ENCODE data around the gene NFIA.

NFIA gene

GRCh38 chr1:61379693-61380092, 297.3 kb downstream of the NFIA start:
- no peak for DNase-seq

DNA sequence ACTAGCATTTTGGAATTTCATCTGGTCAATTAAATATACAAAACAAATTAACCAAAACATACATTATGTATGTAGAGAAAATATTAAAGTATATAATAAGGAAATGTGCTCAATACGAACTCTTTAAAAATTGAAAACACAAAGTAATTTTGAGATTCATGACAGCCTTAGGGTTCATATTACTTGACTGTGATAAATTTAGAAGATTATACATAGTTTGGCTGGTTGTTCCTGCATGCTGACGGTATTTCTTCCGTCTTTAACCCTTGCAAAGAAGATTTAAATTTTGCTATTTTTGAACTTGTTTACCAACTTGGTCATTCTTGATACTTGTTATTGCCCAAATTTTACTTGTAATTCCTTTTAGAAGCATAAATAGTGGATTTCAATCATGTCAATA, 298.2 kb downstream of the NFIA start:
- no peak for DNase-seq

GRCh38 chr1:61386323-61386722, 304.0 kb downstream of the NFIA start:
- DNase-seq: no peak

DNA sequence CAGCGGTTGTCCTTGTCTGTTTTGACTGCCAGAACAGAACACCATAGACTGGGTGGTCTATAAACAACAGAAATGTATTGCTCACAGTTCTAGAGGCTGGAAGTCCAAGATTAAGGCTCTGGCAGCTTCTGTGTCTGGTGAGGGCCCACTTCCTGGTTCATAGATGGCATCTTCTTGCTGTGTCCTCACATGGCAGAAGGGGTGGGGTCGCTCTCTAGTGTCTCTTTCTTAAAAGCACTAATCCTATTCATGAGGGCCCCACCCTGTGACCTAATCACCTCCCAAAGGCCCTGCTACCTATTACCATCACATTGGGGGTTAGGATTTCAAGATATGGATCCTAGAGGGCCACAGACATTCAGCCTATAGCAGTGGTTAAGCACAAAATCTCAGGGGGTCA, 304.4 kb downstream of the NFIA start:
- no peak for DNase-seq

DNA sequence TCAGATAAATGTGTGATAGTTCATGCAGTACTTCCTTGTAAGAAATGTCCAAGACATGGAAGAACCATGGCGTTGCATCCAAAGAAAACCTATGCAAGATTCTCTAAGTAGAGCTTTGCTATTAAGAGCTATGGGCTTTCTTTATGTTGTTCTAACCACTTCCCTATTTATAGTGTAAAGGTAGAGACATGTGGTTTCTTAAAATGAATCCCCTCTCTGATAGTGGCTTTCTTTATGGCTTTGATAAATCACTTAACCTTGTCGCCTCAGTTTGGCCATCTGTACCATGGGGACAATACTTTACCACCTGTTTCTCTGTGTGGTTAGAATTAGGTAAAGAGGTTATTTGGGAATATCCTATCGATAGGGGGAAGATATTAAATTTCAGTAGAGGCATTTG, 305.5 kb downstream of the NFIA start:
- no peak for DNase-seq

DNA sequence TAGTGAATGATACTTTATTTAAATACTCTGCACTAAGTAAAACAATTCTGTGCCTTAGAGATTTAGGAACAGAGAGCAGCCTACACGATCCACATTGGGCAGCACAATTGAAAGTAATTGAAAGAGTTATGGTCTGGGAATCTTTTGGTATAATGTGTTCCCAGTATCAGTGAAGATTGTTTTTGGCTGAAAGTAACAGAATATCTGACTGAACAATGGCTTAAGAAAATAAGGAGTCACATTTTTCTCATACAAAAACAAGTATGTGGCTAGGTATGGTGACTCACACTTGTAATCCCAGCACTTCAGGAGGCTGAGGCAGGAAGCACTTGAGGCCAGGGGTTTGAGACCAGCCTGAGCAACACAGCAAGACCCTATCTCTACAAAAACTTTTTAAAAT, 306.2 kb downstream of the NFIA start:
- DNase-seq: no peak

DNA sequence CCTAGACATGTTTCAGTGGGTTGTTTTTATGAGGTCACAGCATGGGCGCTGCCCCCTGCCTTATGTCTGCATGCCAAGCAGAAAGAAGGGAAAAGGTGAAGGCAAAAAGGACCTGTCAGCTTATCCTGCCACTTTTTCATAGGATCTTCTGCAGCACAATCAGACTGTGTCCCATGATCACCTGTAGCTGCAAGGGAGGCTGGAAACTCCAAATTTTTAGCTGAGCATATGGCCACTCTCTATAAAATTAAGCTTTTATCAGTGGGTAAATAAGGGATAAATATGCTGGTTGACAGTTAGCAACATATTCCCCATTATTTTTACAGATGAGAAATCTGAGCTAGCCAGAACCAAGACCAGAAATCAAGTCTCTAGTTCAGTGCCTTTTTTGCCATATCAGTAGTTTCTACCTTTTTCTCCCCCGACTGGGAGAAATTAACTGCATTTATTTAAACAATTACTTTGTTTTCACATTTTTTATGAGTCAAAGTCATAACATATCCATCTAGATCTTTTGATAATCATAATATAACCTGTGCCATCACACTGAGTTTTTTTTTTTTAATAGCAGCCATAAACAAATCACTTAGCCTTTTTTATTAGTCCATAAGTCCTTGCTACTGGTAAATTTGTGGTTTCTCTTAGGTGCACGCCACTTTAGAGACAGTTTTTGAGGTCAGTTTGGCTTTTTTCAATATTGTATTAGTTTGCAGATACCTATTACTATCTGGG, 307.0 kb downstream of the NFIA start:
- DNase-seq: no peak

DNA sequence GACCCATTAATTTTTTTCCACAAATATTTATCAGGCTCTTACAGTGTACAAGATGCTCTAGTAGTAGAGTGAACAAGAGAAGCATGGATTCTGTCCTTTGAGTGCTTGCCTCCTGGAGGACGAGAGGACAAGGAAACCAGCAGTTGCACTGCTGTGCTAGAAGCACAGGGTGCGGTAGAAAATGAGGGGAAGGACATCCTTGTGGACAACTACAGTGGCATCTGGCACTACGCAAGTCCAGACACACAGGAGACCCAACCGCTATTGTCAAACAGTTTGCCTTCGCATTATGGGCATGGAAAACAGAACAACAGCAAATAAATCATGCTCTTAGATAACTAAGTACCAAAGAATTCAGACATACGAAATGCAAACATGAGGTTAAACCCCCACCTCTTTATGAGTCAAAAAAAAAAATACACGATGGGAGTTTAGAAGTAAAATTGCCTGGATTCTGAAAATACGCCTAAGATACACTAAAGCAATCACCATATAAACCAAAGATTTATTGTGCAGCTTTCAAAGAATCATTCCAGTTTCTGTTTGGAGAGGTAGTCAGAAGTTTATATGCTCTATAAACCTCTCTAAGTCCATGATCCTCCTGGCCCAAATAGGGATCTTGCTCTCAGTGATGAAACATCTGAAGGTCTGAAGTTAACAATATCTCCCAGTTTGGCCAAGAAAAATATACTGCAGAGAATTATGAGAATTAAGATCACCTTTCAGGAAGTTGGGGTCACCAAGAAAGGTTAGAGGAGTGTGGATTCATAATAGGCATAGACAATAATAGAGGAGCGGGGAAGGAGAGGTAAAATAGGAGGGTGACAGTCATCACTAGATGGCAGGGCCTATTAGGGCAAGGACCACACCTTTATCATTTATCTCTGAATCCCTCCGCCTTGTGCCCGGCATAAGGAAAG, 307.8 kb downstream of the NFIA start:
- DNase-seq: no peak

- DNase-seq: no peak
Measured at GRCh38 chr1:61391730-61392129, 309.4 kb downstream of the NFIA start.

- DNase-seq: no peak
Measured at GRCh38 chr1:61392409-61393242, 310.3 kb downstream of the NFIA start.

DNA sequence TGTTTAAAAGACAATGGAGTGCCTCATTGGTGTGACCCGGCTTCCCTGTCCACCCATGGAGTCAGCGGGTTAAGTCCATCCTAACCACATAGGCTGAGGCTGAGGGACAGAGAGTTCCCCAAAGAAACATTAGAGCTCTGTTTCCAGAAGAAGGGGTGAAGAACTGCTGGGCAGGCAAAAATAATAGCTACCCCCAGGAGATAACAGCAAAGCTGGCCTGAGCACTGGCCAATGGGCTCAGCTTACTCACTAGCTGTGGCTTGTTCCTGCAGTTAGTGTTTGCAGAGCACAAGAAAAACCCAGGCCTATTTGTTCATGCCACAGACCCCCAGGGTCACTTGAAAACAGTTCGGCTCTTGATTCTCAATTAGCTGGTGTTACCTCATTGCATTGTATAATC, 311.2 kb downstream of the NFIA start:
- DNase-seq: no peak

DNA sequence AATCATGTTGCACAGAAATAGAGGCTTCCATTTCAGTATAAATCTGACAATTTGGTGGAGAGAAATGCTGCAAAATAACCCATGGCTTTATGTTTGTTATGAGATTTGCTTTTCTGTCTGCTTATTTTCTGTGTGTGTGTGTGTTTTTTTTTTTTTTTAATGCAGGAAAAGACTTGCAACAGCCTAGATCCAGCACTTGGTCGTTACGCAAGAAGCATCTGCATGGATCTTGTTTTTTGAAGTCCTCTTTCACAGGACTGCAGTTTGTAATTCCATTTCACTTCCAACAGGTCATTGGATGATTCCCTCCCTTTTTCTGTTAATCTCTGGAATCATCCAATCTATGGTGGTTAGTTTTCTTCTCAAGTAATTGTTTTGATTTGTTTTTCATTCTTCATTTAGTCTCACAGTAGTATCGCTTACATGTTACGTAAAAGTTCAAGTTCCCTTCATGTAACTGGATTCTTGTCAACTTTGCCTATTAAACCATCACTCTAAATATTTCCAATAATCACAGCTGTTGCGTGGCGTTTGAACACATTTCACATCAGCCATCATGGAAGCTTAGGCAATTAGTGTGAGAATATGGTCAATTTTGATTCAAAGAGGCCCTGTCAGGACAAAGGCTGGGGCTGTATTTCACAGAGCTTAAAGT, 312.9 kb downstream of the NFIA start:
- DNase-seq: no peak

DNA sequence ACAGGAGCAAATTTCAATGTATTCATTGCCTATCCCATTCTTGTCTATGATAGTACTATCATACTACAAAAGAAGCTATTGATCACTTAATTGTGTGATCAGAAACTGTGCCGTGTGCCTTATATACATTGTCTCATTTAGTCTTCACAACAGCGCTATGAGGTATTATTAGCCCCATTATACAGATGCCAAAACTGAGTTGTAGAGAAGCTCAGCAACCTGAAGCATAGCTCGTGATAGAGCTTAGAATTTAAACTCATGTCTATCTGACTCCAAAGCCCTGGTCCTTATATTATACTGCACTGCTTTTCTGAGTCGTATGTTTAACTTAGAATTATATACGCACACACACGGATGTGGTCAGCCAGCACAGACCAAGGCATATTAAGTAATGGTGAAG, 315.1 kb downstream of the NFIA start:
- DNase-seq: no peak

- no peak for DNase-seq
Measured at GRCh38 chr1:61397935-61398334, 315.6 kb downstream of the NFIA start.

- DNase-seq: no peak
Measured at GRCh38 chr1:61399199-61399598, 316.8 kb downstream of the NFIA start.

DNA sequence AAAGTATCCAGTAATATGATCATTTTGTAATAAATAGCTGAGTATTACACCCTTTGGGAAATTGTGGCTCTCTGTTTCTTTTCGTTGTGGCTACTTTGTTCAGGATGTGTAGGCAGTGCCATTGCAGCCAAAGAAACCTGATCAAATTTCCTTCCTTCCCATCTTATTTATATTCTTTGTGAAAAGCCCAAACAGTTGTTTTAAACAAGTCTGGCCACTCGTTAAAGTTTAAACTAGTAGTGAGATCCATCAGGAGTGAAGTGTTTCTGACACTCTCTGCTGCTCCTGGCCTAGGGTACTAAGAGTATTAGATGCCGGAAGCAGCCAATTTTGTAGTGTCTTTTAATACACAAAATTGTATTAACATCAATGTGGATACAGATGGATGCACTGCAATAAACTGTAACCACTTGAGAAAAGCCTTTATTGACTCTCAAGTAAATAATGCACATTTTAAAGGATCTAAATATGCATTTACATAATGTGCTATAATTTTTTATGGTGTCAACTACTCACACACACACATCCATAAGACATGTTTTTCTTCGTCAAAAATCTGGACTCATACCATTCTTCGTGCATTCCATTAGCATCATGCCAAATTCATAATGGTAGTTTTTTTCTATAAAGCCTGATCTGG, 317.9 kb downstream of the NFIA start:
- DNase-seq: no peak

GRCh38 chr1:61400997-61401396, 318.6 kb downstream of the NFIA start:
- no peak for DNase-seq

DNA sequence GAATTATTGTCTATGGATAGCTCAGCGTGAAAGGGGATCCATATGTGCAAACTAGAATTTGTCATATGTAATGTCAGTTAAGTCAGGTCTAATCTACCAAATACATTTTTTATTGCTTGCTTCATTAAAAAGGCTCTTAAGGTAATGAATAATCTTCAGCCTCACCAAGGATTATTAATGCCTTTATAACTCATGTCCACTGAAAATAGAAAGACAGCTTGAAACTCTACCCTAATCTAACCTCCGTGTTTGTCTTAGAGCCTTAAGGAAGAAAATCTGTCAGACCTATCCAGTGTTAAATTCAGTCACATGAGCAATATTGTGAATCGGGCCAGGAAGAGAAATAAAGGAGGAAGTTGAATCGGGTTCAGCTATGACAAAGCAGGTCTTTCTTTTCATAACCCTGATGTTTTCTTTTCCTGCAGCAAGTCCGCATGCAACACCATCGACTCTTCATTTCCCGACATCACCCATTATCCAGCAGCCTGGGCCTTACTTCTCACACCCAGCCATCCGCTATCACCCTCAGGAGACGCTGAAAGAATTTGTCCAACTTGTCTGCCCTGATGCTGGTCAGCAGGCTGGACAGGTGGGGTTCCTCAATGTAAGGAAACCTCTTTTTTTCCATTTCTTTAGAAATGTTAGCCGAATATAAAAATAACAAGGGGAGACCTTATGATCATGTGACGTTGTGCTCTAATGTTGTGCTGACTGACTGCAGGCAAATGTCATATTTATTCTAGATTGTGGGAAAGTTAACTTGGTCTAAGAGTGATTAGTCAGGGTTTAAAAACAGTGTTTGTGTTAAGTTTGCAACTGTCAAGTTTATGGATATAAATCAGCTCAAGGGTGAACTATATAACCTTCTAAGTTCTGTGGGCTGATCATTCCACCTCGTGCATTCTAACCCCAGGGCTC, 321.6 kb downstream of the NFIA start:
- DNase-seq: no peak

GRCh38 chr1:61404597-61405376, 322.4 kb downstream of the NFIA start:
- no peak for DNase-seq

- no peak for DNase-seq
Measured at GRCh38 chr1:61406467-61406866, 324.1 kb downstream of the NFIA start.

All from activated gamma-delta T cell (primary cell).